Measurements from ENCODE around the gene PAK1. TPM values are rescaled to one million over a fixed set of nuclear protein-coding genes. Genes with fewer than 3 reads are reported as not detected.

The PAK1 gene
- total and polyA plus RNA-seq, 2 donors, result 27.7 to 36.6 TPM

GRCh38 chr11:77332259-77332658, 141.6 kb downstream of the PAK1 start:
- Histone ChIP-seq H3K9me3 (ENCODE audit: control insufficient read depth in 2 of 2, insufficient read depth in 1 of 2, low read length in 1 of 2) (no peaks in the 10 kb centered on the region), H3K4me3 (ENCODE audit: low read length in 2 of 2) (no peak overlapping the region), H3K27me3 (ENCODE audit: control insufficient read depth in 2 of 2, insufficient read depth in 1 of 2, low read length in 1 of 2) (no peaks in the 10 kb centered on the region), H3K4me1 (ENCODE audit: control insufficient read depth in 2 of 2, insufficient read depth in 2 of 2, low read length in 2 of 2) (no peaks in the 10 kb centered on the region), H3K36me3 (ENCODE audit: control insufficient read depth in 2 of 2, insufficient read depth in 2 of 2, low read length in 1 of 2) (peaks cover 6 to 24% of the 10 kb centered on the region in 2 donors), H3K27ac (ENCODE audit: low read depth in 1 of 2, low read length in 1 of 2) (no peak overlapping the region)
- DNase-seq (ENCODE audit: low read depth in 6 of 9, low spot score in 9 of 9), result no peak
- WGBS, result 98% methylated on average over 2 of the region's 3 CpGs

- 97% methylated on average over 1 of the region's 1 CpG for WGBS
Measured at GRCh38 chr11:77325159-77325558, 148.7 kb downstream of the PAK1 start.

DNA sequence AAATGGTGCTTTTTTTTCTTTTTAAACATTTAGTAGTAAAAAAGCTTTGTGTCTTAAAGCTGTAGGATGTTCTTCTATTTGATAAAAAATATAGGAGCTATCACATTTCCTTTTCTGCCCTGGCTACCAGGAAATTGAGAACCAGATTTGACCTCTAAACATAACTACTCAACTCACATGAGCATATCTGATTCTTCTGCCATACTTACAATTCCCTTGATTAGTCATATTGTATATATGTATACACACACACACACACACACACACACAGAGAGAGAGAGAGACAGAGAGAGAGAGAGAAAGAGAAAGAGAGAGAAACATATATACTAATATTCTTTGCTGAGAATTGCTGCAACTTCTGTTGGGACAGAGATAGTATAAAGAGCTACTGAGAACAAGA, 149.4 kb downstream of the PAK1 start:
- H3K4me3 ChIP-seq (ENCODE audit: low read length in 2 of 2), result no peak overlapping the region
- H3K36me3 ChIP-seq (ENCODE audit: control insufficient read depth in 2 of 2, insufficient read depth in 2 of 2, low read length in 1 of 2), result peaks cover 3 to 8% of the 10 kb centered on the region in 2 donors
- no peak for DNase-seq (ENCODE audit: low read depth in 6 of 9, low spot score in 9 of 9)
- no peak overlapping the region for H3K27ac ChIP-seq (ENCODE audit: low read depth in 1 of 2, low read length in 1 of 2)
- H3K9me3 ChIP-seq (ENCODE audit: control insufficient read depth in 2 of 2, insufficient read depth in 1 of 2, low read length in 1 of 2), result no peaks in the 10 kb centered on the region
- H3K4me1 ChIP-seq (ENCODE audit: control insufficient read depth in 2 of 2, insufficient read depth in 2 of 2, low read length in 2 of 2), result no peaks in the 10 kb centered on the region
- H3K27me3 ChIP-seq (ENCODE audit: control insufficient read depth in 2 of 2, insufficient read depth in 1 of 2, low read length in 1 of 2), result no peaks in the 10 kb centered on the region

More at GRCh38 chr11:77325159-77325558, 148.7 kb downstream of the PAK1 start:
- Histone ChIP-seq H3K36me3 (ENCODE audit: control insufficient read depth in 2 of 2, insufficient read depth in 2 of 2, low read length in 1 of 2) (peaks cover 3 to 8% of the 10 kb centered on the region in 2 donors), H3K9me3 (ENCODE audit: control insufficient read depth in 2 of 2, insufficient read depth in 1 of 2, low read length in 1 of 2) (no peaks in the 10 kb centered on the region), H3K27ac (ENCODE audit: low read depth in 1 of 2, low read length in 1 of 2) (no peak overlapping the region), H3K4me1 (ENCODE audit: control insufficient read depth in 2 of 2, insufficient read depth in 2 of 2, low read length in 2 of 2) (no peaks in the 10 kb centered on the region), H3K27me3 (ENCODE audit: control insufficient read depth in 2 of 2, insufficient read depth in 1 of 2, low read length in 1 of 2) (no peaks in the 10 kb centered on the region), H3K4me3 (ENCODE audit: low read length in 2 of 2) (no peak overlapping the region)
- no peak for DNase-seq (ENCODE audit: low read depth in 6 of 9, low spot score in 9 of 9)

DNA sequence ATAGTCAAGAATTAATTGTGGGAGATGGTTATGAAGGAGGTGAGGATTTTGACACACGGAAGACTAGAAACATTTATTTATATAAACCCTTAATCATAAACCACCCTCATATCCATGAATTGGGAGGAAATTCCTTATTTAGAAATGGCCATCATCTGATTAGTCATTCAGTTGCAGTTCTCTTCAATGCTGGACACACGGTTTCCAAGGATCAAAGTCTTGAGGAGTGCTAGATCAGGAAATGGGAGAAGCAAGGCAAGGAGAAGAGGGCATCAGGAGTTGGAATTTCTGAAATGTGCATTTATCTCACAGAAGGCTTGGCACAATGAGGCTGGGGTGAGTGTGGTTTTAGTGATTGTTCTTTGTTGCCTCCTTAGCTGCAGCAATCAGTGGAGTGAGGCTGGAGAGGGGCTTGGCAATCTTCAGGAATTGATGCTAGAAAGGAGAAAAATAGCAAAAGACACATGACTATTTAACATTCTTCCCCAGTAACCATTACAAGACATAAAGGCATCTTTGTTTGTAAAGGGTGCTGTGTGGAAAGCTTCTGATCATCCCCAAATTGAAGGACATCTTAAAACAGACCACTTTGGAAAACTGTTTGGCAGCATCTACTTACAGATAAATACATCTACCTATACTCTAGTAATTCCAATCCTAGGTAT, 150.8 kb downstream of the PAK1 start:
- Histone ChIP-seq H3K9me3 (ENCODE audit: control insufficient read depth in 2 of 2, insufficient read depth in 1 of 2, low read length in 1 of 2) (no peaks in the 10 kb centered on the region), H3K4me1 (ENCODE audit: control insufficient read depth in 2 of 2, insufficient read depth in 2 of 2, low read length in 2 of 2) (no peaks in the 10 kb centered on the region), H3K27ac (ENCODE audit: low read depth in 1 of 2, low read length in 1 of 2) (no peak overlapping the region), H3K36me3 (ENCODE audit: control insufficient read depth in 2 of 2, insufficient read depth in 2 of 2, low read length in 1 of 2) (peaks cover 3 to 8% of the 10 kb centered on the region in 2 donors), H3K4me3 (ENCODE audit: low read length in 2 of 2) (no peak overlapping the region), H3K27me3 (ENCODE audit: control insufficient read depth in 2 of 2, insufficient read depth in 1 of 2, low read length in 1 of 2) (no peaks in the 10 kb centered on the region)
- 98% methylated on average over 2 of the region's 2 CpGs for WGBS
- no peak for DNase-seq (ENCODE audit: low read depth in 6 of 9, low spot score in 9 of 9)

GRCh38 chr11:77322506-77322905, 151.4 kb downstream of the PAK1 start:
- Histone ChIP-seq H3K27me3 (ENCODE audit: control insufficient read depth in 2 of 2, insufficient read depth in 1 of 2, low read length in 1 of 2) (no peaks in the 10 kb centered on the region), H3K4me3 (ENCODE audit: low read length in 2 of 2) (no peak overlapping the region), H3K9me3 (ENCODE audit: control insufficient read depth in 2 of 2, insufficient read depth in 1 of 2, low read length in 1 of 2) (no peaks in the 10 kb centered on the region), H3K4me1 (ENCODE audit: control insufficient read depth in 2 of 2, insufficient read depth in 2 of 2, low read length in 2 of 2) (no peaks in the 10 kb centered on the region), H3K36me3 (ENCODE audit: control insufficient read depth in 2 of 2, insufficient read depth in 2 of 2, low read length in 1 of 2) (peaks cover 3 to 8% of the 10 kb centered on the region in 2 donors), H3K27ac (ENCODE audit: low read depth in 1 of 2, low read length in 1 of 2) (no peak overlapping the region)
- WGBS, result 98% methylated on average over 2 of the region's 2 CpGs
- no peak for DNase-seq (ENCODE audit: low read depth in 6 of 9, low spot score in 9 of 9)

DNA sequence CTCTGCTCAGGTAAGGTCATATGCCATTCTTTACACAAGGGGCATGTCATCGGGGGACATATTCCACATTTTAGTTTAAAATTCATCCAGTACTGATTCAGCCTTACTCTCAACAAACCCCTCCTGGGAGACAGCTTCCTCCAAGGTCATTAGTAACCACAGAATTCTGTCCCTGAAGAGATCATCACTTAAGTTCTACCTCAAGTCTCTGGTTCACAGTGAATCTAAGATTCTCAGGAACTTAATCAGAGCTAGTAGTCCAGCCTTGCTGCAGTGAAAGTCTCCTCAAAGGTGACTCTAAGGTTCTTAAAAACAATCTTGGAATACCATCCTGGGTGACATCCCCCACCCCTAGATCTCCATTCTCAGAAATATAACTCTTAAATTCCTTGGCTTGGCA, 153.5 kb downstream of the PAK1 start:
- Histone ChIP-seq H3K36me3 (ENCODE audit: control insufficient read depth in 2 of 2, insufficient read depth in 2 of 2, low read length in 1 of 2) (peaks cover 3 to 5% of the 10 kb centered on the region in 2 donors), H3K4me3 (ENCODE audit: low read length in 2 of 2) (no peak overlapping the region), H3K4me1 (ENCODE audit: control insufficient read depth in 2 of 2, insufficient read depth in 2 of 2, low read length in 2 of 2) (no peaks in the 10 kb centered on the region), H3K27me3 (ENCODE audit: control insufficient read depth in 2 of 2, insufficient read depth in 1 of 2, low read length in 1 of 2) (no peaks in the 10 kb centered on the region), H3K27ac (ENCODE audit: low read depth in 1 of 2, low read length in 1 of 2) (no peak overlapping the region), H3K9me3 (ENCODE audit: control insufficient read depth in 2 of 2, insufficient read depth in 1 of 2, low read length in 1 of 2) (no peaks in the 10 kb centered on the region)
- DNase-seq (ENCODE audit: low read depth in 6 of 9, low spot score in 9 of 9), result no peak
- 98% methylated on average over 1 of the region's 1 CpG for WGBS

GRCh38 chr11:77318600-77318999, 155.3 kb downstream of the PAK1 start:
- Histone ChIP-seq H3K36me3 (ENCODE audit: control insufficient read depth in 2 of 2, insufficient read depth in 2 of 2, low read length in 1 of 2) (peaks cover 3 to 5% of the 10 kb centered on the region in 2 donors), H3K9me3 (ENCODE audit: control insufficient read depth in 2 of 2, insufficient read depth in 1 of 2, low read length in 1 of 2) (no peaks in the 10 kb centered on the region), H3K27ac (ENCODE audit: low read depth in 1 of 2, low read length in 1 of 2) (no peak overlapping the region), H3K4me1 (ENCODE audit: control insufficient read depth in 2 of 2, insufficient read depth in 2 of 2, low read length in 2 of 2) (no peaks in the 10 kb centered on the region), H3K27me3 (ENCODE audit: control insufficient read depth in 2 of 2, insufficient read depth in 1 of 2, low read length in 1 of 2) (no peaks in the 10 kb centered on the region), H3K4me3 (ENCODE audit: low read length in 2 of 2) (no peak overlapping the region)
- 97% methylated on average over 2 of the region's 2 CpGs for WGBS
- DNase-seq (ENCODE audit: low read depth in 6 of 9, low spot score in 9 of 9), result no peak

DNA sequence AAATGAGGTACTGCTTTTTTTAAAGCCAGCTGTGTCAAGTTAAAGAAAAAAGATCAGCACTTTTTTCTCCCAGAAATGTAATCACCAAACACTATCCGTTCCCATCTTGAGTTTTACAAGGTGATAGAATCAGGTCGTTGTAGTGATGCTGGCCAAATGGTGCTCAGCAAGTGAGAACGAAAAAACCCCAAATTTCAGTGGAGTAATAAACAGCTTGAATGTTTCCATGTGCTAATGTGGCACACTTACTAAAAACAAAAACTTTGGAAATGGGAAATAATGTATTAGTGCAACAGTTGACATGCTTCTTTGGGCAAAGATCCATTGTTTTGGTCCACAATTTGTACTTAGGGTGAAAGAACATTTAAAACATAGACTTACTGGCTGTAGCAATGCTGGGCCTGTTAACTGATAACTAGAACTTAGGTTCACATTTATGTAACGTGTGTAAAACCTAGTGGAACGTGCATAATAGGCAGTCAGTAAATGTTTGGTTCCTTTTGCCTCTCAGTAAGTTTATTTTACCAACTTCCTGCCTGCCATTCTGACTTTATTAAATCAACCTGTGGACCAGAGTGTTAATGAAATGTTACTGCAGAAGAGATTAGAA, 157.1 kb downstream of the PAK1 start:
- H3K36me3 ChIP-seq (ENCODE audit: control insufficient read depth in 2 of 2, insufficient read depth in 2 of 2, low read length in 1 of 2), result no peaks in the 10 kb centered on the region
- no peak overlapping the region for H3K27ac ChIP-seq (ENCODE audit: low read depth in 1 of 2, low read length in 1 of 2)
- H3K4me3 ChIP-seq (ENCODE audit: low read length in 2 of 2), result no peak overlapping the region
- no peaks in the 10 kb centered on the region for H3K9me3 ChIP-seq (ENCODE audit: control insufficient read depth in 2 of 2, insufficient read depth in 1 of 2, low read length in 1 of 2)
- 85% methylated on average over 5 of the region's 5 CpGs for WGBS
- DNase-seq (ENCODE audit: low read depth in 6 of 9, low spot score in 9 of 9), result no peak
- H3K4me1 ChIP-seq (ENCODE audit: control insufficient read depth in 2 of 2, insufficient read depth in 2 of 2, low read length in 2 of 2), result no peaks in the 10 kb centered on the region
- no peaks in the 10 kb centered on the region for H3K27me3 ChIP-seq (ENCODE audit: control insufficient read depth in 2 of 2, insufficient read depth in 1 of 2, low read length in 1 of 2)

DNA sequence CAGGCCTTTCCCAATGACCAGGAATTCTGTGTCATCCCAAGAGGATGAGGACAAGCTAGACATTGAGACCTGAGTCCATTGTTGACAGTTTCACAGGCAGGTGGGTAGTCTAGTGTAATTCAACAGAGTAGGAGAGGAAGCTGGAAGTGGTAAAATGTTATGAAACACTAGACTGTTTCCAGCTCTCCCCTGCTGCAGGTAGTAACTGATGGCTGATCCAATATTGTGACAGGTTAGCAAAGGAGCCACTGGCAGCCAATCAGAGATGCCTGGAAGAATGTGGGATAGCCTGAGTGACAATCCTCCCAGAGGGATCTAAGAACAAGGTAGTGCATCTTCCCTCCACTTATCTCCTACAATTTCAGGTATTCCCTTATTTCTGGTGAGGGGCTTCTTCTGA, 161.8 kb downstream of the PAK1 start:
- no peak for DNase-seq (ENCODE audit: low read depth in 6 of 9, low spot score in 9 of 9)
- Histone ChIP-seq H3K4me1 (ENCODE audit: control insufficient read depth in 2 of 2, insufficient read depth in 2 of 2, low read length in 2 of 2) (no peaks in the 10 kb centered on the region), H3K27me3 (ENCODE audit: control insufficient read depth in 2 of 2, insufficient read depth in 1 of 2, low read length in 1 of 2) (no peaks in the 10 kb centered on the region), H3K9me3 (ENCODE audit: control insufficient read depth in 2 of 2, insufficient read depth in 1 of 2, low read length in 1 of 2) (no peaks in the 10 kb centered on the region), H3K4me3 (ENCODE audit: low read length in 2 of 2) (no peak overlapping the region), H3K36me3 (ENCODE audit: control insufficient read depth in 2 of 2, insufficient read depth in 2 of 2, low read length in 1 of 2) (no peaks in the 10 kb centered on the region), H3K27ac (ENCODE audit: low read depth in 1 of 2, low read length in 1 of 2) (no peak overlapping the region)

All from thymus (tissue), 11 donors.